COLO668 (cell line): ENCODE data around the gene SLC2A9.
"Not testable (repeated sequence)": the region's sequence is repeated elsewhere in the genome, so short reads cannot be mapped to it uniquely, and the experiment has no call there.

Experiments
- DNase-seq: peaks from one replicate; lab custom pipeline; 2025; ENCODE audit not compliant: unreplicated experiment; lab: John Stamatoyannopoulos, UW

SLC2A9 gene

GRCh38 chr4:9999956-10000561 is 21.2 kb downstream of the SLC2A9 start:
- DNase-seq = no peak

- DNase-seq = no peak
Observed at GRCh38 chr4:9997886-9998285, 23.4 kb downstream of the SLC2A9 start.

- no peak for DNase-seq
Observed at GRCh38 chr4:9996319-9997110, 24.8 kb downstream of the SLC2A9 start.

- DNase-seq = no peak
Observed at GRCh38 chr4:9994246-9994847, 26.9 kb downstream of the SLC2A9 start.

GRCh38 chr4:9989918-9990635 is 31.2 kb downstream of the SLC2A9 start:
- no peak for DNase-seq

GRCh38 chr4:9988933-9989332 is 32.4 kb downstream of the SLC2A9 start:
- no peak for DNase-seq

GRCh38 chr4:9988363-9988749 is 32.9 kb downstream of the SLC2A9 start:
- DNase-seq = no peak

- no peak for DNase-seq
Observed at GRCh38 chr4:9987749-9988362, 33.4 kb downstream of the SLC2A9 start.

GRCh38 chr4:9984621-9985020 is 36.7 kb downstream of the SLC2A9 start:
- DNase-seq = no peak

GRCh38 chr4:9983211-9983610 is 38.1 kb downstream of the SLC2A9 start:
- no peak for DNase-seq

GRCh38 chr4:9981899-9982298 is 39.4 kb downstream of the SLC2A9 start:
- not testable (repeated sequence) for DNase-seq

GRCh38 chr4:9980898-9981297 is 40.4 kb downstream of the SLC2A9 start:
- no peak for DNase-seq

GRCh38 chr4:9979101-9979701 is 42.1 kb downstream of the SLC2A9 start:
- no peak for DNase-seq

- no peak for DNase-seq
Observed at GRCh38 chr4:9977518-9978031, 43.7 kb downstream of the SLC2A9 start.

- DNase-seq = no peak
Observed at GRCh38 chr4:9976781-9977180, 44.5 kb downstream of the SLC2A9 start.

- DNase-seq = no peak
Observed at GRCh38 chr4:9976293-9976692, 45.0 kb downstream of the SLC2A9 start.

- DNase-seq = peak; percentile 4
Observed at GRCh38 chr4:9971711-9972110, 49.6 kb downstream of the SLC2A9 start.

- DNase-seq = no peak
Observed at GRCh38 chr4:9970399-9971011, 50.8 kb downstream of the SLC2A9 start.

- DNase-seq = no peak
Observed at GRCh38 chr4:9969526-9970398, 51.5 kb downstream of the SLC2A9 start.
